Breast epithelium (tissue), 3 donors: ENCODE results near the gene DNAH17.

Experiments used
- POLR2A ChIP-seq: fragments of 450-650 bp; IDR thresholded peaks from one replicate; pipeline ENCODE4 v1.6.1; 2016; ENCODE audit warnings: antibody characterized with exemption, mild to moderate bottlenecking, moderate library complexity
- POLR2AphosphoS5 ChIP-seq, 3 donors: sonication (generic); formaldehyde crosslinking; IDR thresholded peaks; one replicate each; pipeline ENCODE4 v1.6.1; 2017; ENCODE audit warnings: antibody characterized with exemption in 3 of 3
- TF ChIP-seq, protein P1 (sequence below), 3 donors: fragments of 450-650 bp; IDR thresholded peaks; one replicate each; pipeline ENCODE4 v1.5.1; 2016 to 2017; ENCODE audit warnings: antibody characterized with exemption in 3 of 3, mild to moderate bottlenecking in 3 of 3, moderate library complexity in 3 of 3

DNA sequence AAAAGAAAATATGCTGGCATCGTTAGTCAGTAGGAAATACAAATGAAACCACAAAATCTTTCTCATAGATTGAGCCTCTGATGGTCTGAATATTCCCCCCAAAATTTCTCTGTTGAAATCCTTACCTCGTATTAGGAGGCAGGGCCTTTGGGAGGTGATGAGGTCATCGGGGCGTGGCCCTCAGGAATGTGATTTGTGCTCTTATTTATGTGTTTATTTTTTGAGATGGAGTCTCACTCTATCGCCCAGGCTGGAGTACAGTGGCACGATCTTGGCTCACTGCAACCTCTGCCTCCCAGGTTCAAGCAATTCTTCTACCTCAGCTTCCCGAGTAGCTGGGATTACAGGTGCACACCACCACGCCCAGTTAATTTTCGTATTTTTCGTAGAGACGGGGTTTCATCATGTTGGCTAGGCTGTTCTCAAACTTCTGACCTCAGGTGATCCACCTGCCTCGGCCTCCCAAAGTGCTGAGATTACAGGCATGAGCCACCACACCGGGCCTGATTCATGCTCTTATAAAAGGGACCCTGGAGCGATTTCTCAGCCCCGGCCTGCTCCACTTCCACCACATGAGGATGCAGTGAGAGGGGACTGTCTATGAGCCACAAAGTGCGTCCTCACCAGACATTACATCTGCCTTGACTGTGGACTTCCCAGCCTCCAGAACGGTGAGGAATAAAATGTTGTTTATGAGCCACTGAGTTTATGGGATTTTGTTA, 53.1 kb downstream of the DNAH17 start:
- TF ChIP-seq, protein P1, sequence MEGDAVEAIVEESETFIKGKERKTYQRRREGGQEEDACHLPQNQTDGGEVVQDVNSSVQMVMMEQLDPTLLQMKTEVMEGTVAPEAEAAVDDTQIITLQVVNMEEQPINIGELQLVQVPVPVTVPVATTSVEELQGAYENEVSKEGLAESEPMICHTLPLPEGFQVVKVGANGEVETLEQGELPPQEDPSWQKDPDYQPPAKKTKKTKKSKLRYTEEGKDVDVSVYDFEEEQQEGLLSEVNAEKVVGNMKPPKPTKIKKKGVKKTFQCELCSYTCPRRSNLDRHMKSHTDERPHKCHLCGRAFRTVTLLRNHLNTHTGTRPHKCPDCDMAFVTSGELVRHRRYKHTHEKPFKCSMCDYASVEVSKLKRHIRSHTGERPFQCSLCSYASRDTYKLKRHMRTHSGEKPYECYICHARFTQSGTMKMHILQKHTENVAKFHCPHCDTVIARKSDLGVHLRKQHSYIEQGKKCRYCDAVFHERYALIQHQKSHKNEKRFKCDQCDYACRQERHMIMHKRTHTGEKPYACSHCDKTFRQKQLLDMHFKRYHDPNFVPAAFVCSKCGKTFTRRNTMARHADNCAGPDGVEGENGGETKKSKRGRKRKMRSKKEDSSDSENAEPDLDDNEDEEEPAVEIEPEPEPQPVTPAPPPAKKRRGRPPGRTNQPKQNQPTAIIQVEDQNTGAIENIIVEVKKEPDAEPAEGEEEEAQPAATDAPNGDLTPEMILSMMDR (IDR thresholded peaks at IDR 0.05), result no peak
- no peak for TF ChIP-seq POLR2A
- TF ChIP-seq POLR2AphosphoS5 (IDR thresholded peaks at IDR 0.05), result no peak
